IMR-90 (cell line): ENCODE data around the gene AKAP12.

Source experiments
- BHLHE40 ChIP-seq: fragments of 150-350 bp; IDR thresholded peaks from 2 replicates; pipeline ENCODE4 v1.6.1; 2016; ENCODE audit warnings: mild to moderate bottlenecking, low read depth, low read length
- CEBPB ChIP-seq: IDR thresholded peaks from 2 replicates; pipeline ENCODE4 v1.6.1; 2012; ENCODE audit warnings: low read depth, low read length, improper control_type of control experiment
- CHD1 ChIP-seq: IDR thresholded peaks from 2 replicates; pipeline ENCODE4 v1.6.1; 2012; ENCODE audit warnings: low read depth, low read length, improper control_type of control experiment
- CTCF ChIP-seq: conservative IDR thresholded peaks from 2 replicates; pipeline ENCODE4 v1.5.1; 2012; ENCODE audit warnings: mild to moderate bottlenecking, low read depth, low read length, improper control_type of control experiment
- MAZ ChIP-seq: IDR thresholded peaks from 2 replicates; pipeline ENCODE4 v1.6.1; 2012; ENCODE audit warnings: low read depth, mild to moderate bottlenecking, low read length, improper control_type of control experiment, moderate library complexity, borderline replicate concordance
- MXI1 ChIP-seq: IDR thresholded peaks from 2 replicates; pipeline ENCODE4 v1.6.1; 2012; ENCODE audit warnings: low read depth, mild to moderate bottlenecking, low read length, moderate library complexity, borderline replicate concordance
- POLR2A ChIP-seq: IDR thresholded peaks from 2 replicates; pipeline ENCODE4 v1.6.1; 2012; ENCODE audit warnings: mild to moderate bottlenecking, low read depth, low read length
- RCOR1 ChIP-seq: IDR thresholded peaks from 2 replicates; pipeline ENCODE4 v1.6.1; 2012; ENCODE audit warnings: mild to moderate bottlenecking, low read length, improper control_type of control experiment; ENCODE audit not compliant: insufficient replicate concordance
- RFX5 ChIP-seq: IDR thresholded peaks from 2 replicates; pipeline ENCODE4 v1.8.0; 2012; ENCODE audit warnings: low read depth, mild to moderate bottlenecking, low read length, moderate library complexity
- USF2 ChIP-seq: fragments of 150-350 bp; IDR thresholded peaks from 2 replicates; pipeline ENCODE4 v1.6.1; 2017; ENCODE audit warnings: mild to moderate bottlenecking, antibody characterized with exemption, low read length, low read depth

- TF ChIP-seq POLR2A (no peak), CTCF (no peak), CEBPB (no peak), USF2 (no peak), RFX5 (no peak), CHD1 (no peak), BHLHE40 (no peak), MAZ (no peak), RCOR1 (no peak), MXI1 (no peak)
Measured at GRCh38 chr6:151207674-151208073, 32.1 kb upstream of the AKAP12 start.
